GM12891 (cell line): ENCODE data around the gene SENP3.

ENCODE experiments used
- DNase-seq: peaks from one replicate; pipeline ENCODE4 v3.0.0; 2011; ENCODE audit warnings: low spot score; ENCODE audit not compliant: insufficient read length
- FAIRE-seq: peaks from 2 replicates; lab custom pipeline; 2011; peaks lifted over from hg19 to GRCh38; lab: Jason Lieb, UNC
- PAX5 ChIP-seq: IDR thresholded peaks from 2 replicates; pipeline ENCODE4 v1.6.1; 2011; ENCODE audit warnings: low read length, moderate library complexity, mild to moderate bottlenecking; ENCODE audit not compliant: insufficient read depth, severe bottlenecking
- POLR2A ChIP-seq: IDR thresholded peaks from 2 replicates; pipeline ENCODE4 v1.6.1; 2011; ENCODE audit warnings: low read depth, low read length, control low read depth
- POLR2AphosphoS5 ChIP-seq: IDR thresholded peaks from 2 replicates; pipeline ENCODE4 v1.6.1; 2011; ENCODE audit warnings: low read depth, low read length, control low read depth
- POU2F2 ChIP-seq: IDR thresholded peaks from 2 replicates; pipeline ENCODE4 v1.6.1; 2011; ENCODE audit warnings: low read depth, mild to moderate bottlenecking, control low read depth, low read length, moderate library complexity
- SPI1 ChIP-seq: IDR thresholded peaks from 2 replicates; pipeline ENCODE4 v1.6.1; 2011; ENCODE audit warnings: low read depth, low read length, control low read depth
- TAF1 ChIP-seq: IDR thresholded peaks from 2 replicates; pipeline ENCODE4 v1.6.1; 2011; ENCODE audit warnings: low read depth, low read length, control low read depth

SENP3 gene

GRCh38 chr17:7553356-7553755 is 8.4 kb upstream of the SENP3 start:
- peak; percentile 77 for FAIRE-seq
- no peak for TF ChIP-seq POLR2AphosphoS5
- TF ChIP-seq POU2F2 = no peak
- no peak for TF ChIP-seq PAX5
- no peak for TF ChIP-seq POLR2A
- TF ChIP-seq TAF1 = no peak
- no peak for TF ChIP-seq SPI1
- DNase-seq = no peak

- TF ChIP-seq TAF1 (no peak), POLR2AphosphoS5 (no peak), PAX5 (no peak), POLR2A (no peak), SPI1 (no peak), POU2F2 (no peak)
- FAIRE-seq (no peak), DNase-seq (no peak)
Measured at GRCh38 chr17:7555320-7555948, 6.3 kb upstream of the SENP3 start.

GRCh38 chr17:7556627-7557026 is 5.1 kb upstream of the SENP3 start:
- FAIRE-seq (no peak), DNase-seq (no peak)

GRCh38 chr17:7557147-7557764 is 4.5 kb upstream of the SENP3 start:
- no peak for DNase-seq
- FAIRE-seq = no peak
- no peak for TF ChIP-seq SPI1
- TF ChIP-seq POLR2AphosphoS5 = no peak
- no peak for TF ChIP-seq PAX5
- no peak for TF ChIP-seq POLR2A
- TF ChIP-seq POU2F2 = no peak
- no peak for TF ChIP-seq TAF1

More at GRCh38 chr17:7556627-7557026, 5.1 kb upstream of the SENP3 start:
- TF ChIP-seq POLR2AphosphoS5 (no peak), POU2F2 (no peak), PAX5 (no peak), TAF1 (no peak)

GRCh38 chr17:7557775-7558543 is 3.8 kb upstream of the SENP3 start:
- FAIRE-seq = peak; percentile 94

GRCh38 chr17:7558544-7559319 is 3.0 kb upstream of the SENP3 start, which contains the start of gene TNFSF13:
Gene TNFSF13 (plus strand): TSS chr17:7558750. CDS start chr17:7559040, 290 bp downstream.
- no peak for DNase-seq
- TF ChIP-seq POLR2AphosphoS5 = no peak
- no peak for TF ChIP-seq POLR2A
- no peak for TF ChIP-seq TAF1
- no peak for TF ChIP-seq SPI1
- no peak for TF ChIP-seq POU2F2
- FAIRE-seq = no peak

More at GRCh38 chr17:7557775-7558543, 3.8 kb upstream of the SENP3 start:
- no peak for DNase-seq
- no peak for TF ChIP-seq PAX5
- TF ChIP-seq TAF1 = 0 out of 2 replicates have a peak, but pooled peaks have one; percentile 29
- 0 out of 2 replicates have a peak, but pooled peaks have one; percentile 42 for TF ChIP-seq POLR2A
- peak; percentile 31; the same call in 1 of the 2 replicates for TF ChIP-seq POLR2AphosphoS5
- TF ChIP-seq POU2F2 = peak; percentile 53; the same call in 1 of the 2 replicates
- TF ChIP-seq SPI1 = peak; percentile 47; the same call in 1 of the 2 replicates

- DNase-seq (no peak), FAIRE-seq (no peak)
- no peak for TF ChIP-seq SPI1
- no peak for TF ChIP-seq POLR2AphosphoS5
- TF ChIP-seq TAF1 = no peak
- TF ChIP-seq PAX5 = no peak
- TF ChIP-seq POLR2A = no peak
- no peak for TF ChIP-seq POU2F2
Measured at GRCh38 chr17:7559320-7560171, 2.2 kb upstream of the SENP3 start.

GRCh38 chr17:7560172-7561027 is 1.3 kb upstream of the SENP3 start:
- TF ChIP-seq POLR2AphosphoS5 (no peak), POLR2A (no peak), POU2F2 (no peak), PAX5 (no peak), SPI1 (no peak), TAF1 (no peak)
- FAIRE-seq (no peak), DNase-seq (peak; percentile 61)
